GM19438 (cell line): Measurements from ENCODE around the gene WIPF2.
"Not testable (repeated sequence)": the region's sequence is repeated elsewhere in the genome, so short reads cannot be mapped to it uniquely, and the experiment has no call there.

Experiments used
- ATAC-seq: cut with Tn5 transposase; IDR thresholded peaks from one replicate; pipeline ENCODE4 v1.9.1; 2021; ENCODE audit warnings: low read depth; ENCODE audit not compliant: unreplicated experiment

The WIPF2 gene

GRCh38 chr17:40291281-40291664 lies 72.2 kb downstream of the WIPF2 start:
- ATAC-seq, result no peak

- no peak for ATAC-seq
Measured at GRCh38 chr17:40293363-40293762, 74.3 kb downstream of the WIPF2 start.

- no peak for ATAC-seq
Measured at GRCh38 chr17:40295488-40296436, 76.7 kb downstream of the WIPF2 start.

GRCh38 chr17:40297511-40297910 lies 78.4 kb downstream of the WIPF2 start:
- ATAC-seq, result no peak

GRCh38 chr17:40298726-40299125 lies 79.6 kb downstream of the WIPF2 start:
- no peak for ATAC-seq

- ATAC-seq, result not testable (repeated sequence)
Measured at GRCh38 chr17:40299159-40299757, 80.2 kb downstream of the WIPF2 start.

- ATAC-seq, result no peak
Measured at GRCh38 chr17:40301315-40301714, 82.2 kb downstream of the WIPF2 start.

GRCh38 chr17:40303009-40303657 lies 84.0 kb downstream of the WIPF2 start:
- ATAC-seq, result no peak

GRCh38 chr17:40303708-40304551 lies 84.8 kb downstream of the WIPF2 start:
- no peak for ATAC-seq

GRCh38 chr17:40304552-40304863 lies 85.4 kb downstream of the WIPF2 start:
- ATAC-seq, result not testable (repeated sequence)

- ATAC-seq, result not testable (repeated sequence)
Measured at GRCh38 chr17:40304866-40305265, 85.8 kb downstream of the WIPF2 start.

GRCh38 chr17:40306395-40306794 lies 87.3 kb downstream of the WIPF2 start:
- no peak for ATAC-seq

GRCh38 chr17:40307001-40307730 lies 88.1 kb downstream of the WIPF2 start:
- no peak for ATAC-seq

- ATAC-seq, result no peak
Measured at GRCh38 chr17:40307740-40308239, 88.7 kb downstream of the WIPF2 start.

GRCh38 chr17:40309031-40309948 lies 90.2 kb downstream of the WIPF2 start, which contains the start of gene RARA:
Gene RARA (plus strand): TSS chr17:40309180. CDS start chr17:40331219, 22,039 bp downstream.
- no peak for ATAC-seq

- ATAC-seq, result no peak
Measured at GRCh38 chr17:40309949-40310510, 90.9 kb downstream of the WIPF2 start.

- ATAC-seq, result no peak
Measured at GRCh38 chr17:40310882-40311391, 91.8 kb downstream of the WIPF2 start.

- ATAC-seq, result no peak
Measured at GRCh38 chr17:40311575-40311974, 92.5 kb downstream of the WIPF2 start.
